Ovary (tissue), 3 donors: Measurements from ENCODE around the gene CAMK2D.

ENCODE experiments used
- POLR2A ChIP-seq: fragments of 450-650 bp; IDR thresholded peaks from one replicate; pipeline ENCODE4 v1.6.1; 2017; ENCODE audit warnings: antibody characterized with exemption, mild to moderate bottlenecking, moderate library complexity
- TF ChIP-seq, protein P1 (sequence below), 3 donors: fragments of 450-650 bp in 2 of 3; fragments of 200-600 bp in 1 of 3; IDR thresholded peaks; one replicate each; pipeline versions ENCODE4 v1.5.1 to v1.8.0; 2016 to 2022; ENCODE audit warnings: antibody characterized with exemption in 3 of 3, mild to moderate bottlenecking in 1 of 3
- donor health status: DM: no; HTN: no; CAD: no.

- TF ChIP-seq, protein P1, sequence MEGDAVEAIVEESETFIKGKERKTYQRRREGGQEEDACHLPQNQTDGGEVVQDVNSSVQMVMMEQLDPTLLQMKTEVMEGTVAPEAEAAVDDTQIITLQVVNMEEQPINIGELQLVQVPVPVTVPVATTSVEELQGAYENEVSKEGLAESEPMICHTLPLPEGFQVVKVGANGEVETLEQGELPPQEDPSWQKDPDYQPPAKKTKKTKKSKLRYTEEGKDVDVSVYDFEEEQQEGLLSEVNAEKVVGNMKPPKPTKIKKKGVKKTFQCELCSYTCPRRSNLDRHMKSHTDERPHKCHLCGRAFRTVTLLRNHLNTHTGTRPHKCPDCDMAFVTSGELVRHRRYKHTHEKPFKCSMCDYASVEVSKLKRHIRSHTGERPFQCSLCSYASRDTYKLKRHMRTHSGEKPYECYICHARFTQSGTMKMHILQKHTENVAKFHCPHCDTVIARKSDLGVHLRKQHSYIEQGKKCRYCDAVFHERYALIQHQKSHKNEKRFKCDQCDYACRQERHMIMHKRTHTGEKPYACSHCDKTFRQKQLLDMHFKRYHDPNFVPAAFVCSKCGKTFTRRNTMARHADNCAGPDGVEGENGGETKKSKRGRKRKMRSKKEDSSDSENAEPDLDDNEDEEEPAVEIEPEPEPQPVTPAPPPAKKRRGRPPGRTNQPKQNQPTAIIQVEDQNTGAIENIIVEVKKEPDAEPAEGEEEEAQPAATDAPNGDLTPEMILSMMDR (IDR thresholded peaks at IDR 0.05) = no peak
- no peak for TF ChIP-seq POLR2A
Measured at GRCh38 chr4:113711883-113712662, 49.5 kb downstream of the CAMK2D start.
